Motor neuron (in vitro differentiated cells): Measurements from ENCODE around the gene CSNK1G3. TPM values are rescaled to one million over a fixed set of nuclear protein-coding genes. Genes with fewer than 3 reads are reported as not detected.
A peak's percentile ranks its signal among the peaks of the same experiment; 100 is the strongest.

ENCODE experiments used
- ATAC-seq, 8 experiments: fragments of 200-7000 bp; cut with Tn5 transposase; replicated peaks in 6 of 8; 2 replicates each; pipeline ENCODE4 v1.8.0; 2021; ENCODE audit warnings: mild to moderate bottlenecking in 8 of 8, moderate library complexity in 8 of 8
- H3K27ac ChIP-seq, 2 donors: fragments of 250-450 bp; sonication (Bioruptor Pico); 2 replicates each; pipeline ENCODE4 v1.9.0; 2021; ENCODE audit warnings: antibody characterized with exemption in 2 of 2, mild to moderate bottlenecking in 2 of 2, moderate library complexity in 1 of 2
- H3K4me1 ChIP-seq, 2 donors: fragments of 250-450 bp; sonication (Bioruptor Pico); replicated peaks in 1 of 2; 2 replicates each; pipeline ENCODE4 v1.6.1; 2021; ENCODE audit warnings: antibody characterized with exemption in 2 of 2, mild to moderate bottlenecking in 2 of 2, moderate library complexity in 1 of 2
- H3K4me3 ChIP-seq, 5 donors: fragments of 250-450 bp; sonication (Bioruptor Pico); 2 replicates each; pipeline ENCODE4 v1.9.0; 2021; ENCODE audit warnings: antibody characterized with exemption in 5 of 5, mild to moderate bottlenecking in 5 of 5, moderate library complexity in 4 of 5
- WGBS, 10 experiments: fragments of 450-650 bp; shearing (Covaris generic); methylation state at CpG; one replicate each; pipeline ENCODE4 v1.0.0; 2022; 5-methylcytosine and 5-hydroxymethylcytosine counted together
- in situ Hi-C, 9 experiments: fragments of 400-800 bp; cut with MboI; loops; one replicate each; pipeline ENCODE4 v1.15.0; 2021; ENCODE audit warnings: low sequenced_read_pairs in 9 of 9, low pct_unique_long_range_greater_than_20kb in 2 of 9; ENCODE audit not compliant: unreplicated experiment in 9 of 9
- total RNA-seq, 8 experiments: library from RNA; unstranded; fragments of 300-600 nt; gene quantifications; 2 replicates each; pipeline versions ENCODE4 v1.2.3 to v1.2.4, GENCODE V29; 2022

CSNK1G3 gene
- total RNA-seq, 8 experiments from 2014 or later: 27.0 to 56.9 (median 40.2) TPM

DNA sequence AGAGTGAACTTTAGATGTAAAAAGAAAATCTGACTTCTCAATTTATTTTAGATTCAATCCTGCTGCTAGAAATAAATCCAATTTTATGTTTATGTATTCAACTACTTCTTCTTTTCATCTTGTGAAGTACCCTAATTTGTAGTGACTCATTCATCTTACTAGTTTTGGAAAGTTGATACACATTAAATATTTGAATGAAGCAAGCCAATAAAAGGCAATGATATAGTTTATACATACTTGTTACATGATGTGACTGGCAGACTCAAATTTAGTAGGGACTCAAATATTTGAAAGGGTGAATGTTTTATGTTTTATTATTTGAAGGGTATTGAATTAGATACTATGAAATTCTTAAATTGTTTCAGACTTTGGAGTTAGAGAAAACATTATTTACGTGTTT lies 34.7 kb downstream of the CSNK1G3 start:
- ATAC-seq: no peak
- in situ Hi-C loops: no loop called here
- H3K4me1 ChIP-seq: no peaks in the 10 kb centered on the region
- H3K4me3 ChIP-seq: no peak overlapping the region
- H3K27ac ChIP-seq: no peak overlapping the region
- WGBS, 10 experiments: 70 to 100% (median 100%) methylated on average over 1 of the region's 1 CpG; no CpG with 5 or more reads in 3 of the 10 experiments

DNA sequence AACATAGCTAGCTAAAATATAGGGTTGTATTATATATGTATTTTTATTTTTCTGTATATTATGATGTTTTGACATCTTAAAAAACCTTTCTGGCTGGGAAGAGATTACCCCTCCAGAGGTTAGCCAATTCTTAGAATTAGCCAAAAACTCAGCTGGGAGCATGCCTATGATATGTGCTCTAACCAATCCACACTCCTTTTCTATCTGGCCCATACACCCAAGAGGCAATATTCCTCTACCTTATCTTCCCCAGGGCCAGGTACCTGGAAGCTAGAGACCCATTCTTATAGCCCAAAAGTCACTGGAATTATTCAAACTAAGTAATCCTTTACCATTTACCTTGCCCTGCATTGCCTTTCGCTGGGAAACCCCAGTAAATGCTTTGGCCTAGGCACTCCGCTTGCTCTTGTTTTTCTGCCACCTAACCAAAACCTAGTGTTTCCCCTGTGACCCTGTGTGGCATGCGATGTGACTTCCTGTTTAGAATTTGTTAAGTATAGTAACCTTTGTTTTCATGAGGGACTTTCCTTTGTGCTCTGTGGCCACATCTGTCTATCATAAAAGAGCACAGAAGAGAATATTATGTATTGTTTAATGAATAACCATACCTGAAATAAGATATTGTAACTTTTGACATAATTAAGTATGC lies 37.4 kb downstream of the CSNK1G3 start:
- ATAC-seq: no peak
- Histone ChIP-seq H3K4me1 (no peaks in the 10 kb centered on the region), H3K27ac (no peak overlapping the region), H3K4me3 (no peak overlapping the region)
- 60 to 100% (median 88%) methylated on average over 1 to 3 of the region's 3 CpGs; no CpG with 5 or more reads in 1 of the 10 experiments for WGBS, 10 experiments
- in situ Hi-C loops: no loop called here

DNA sequence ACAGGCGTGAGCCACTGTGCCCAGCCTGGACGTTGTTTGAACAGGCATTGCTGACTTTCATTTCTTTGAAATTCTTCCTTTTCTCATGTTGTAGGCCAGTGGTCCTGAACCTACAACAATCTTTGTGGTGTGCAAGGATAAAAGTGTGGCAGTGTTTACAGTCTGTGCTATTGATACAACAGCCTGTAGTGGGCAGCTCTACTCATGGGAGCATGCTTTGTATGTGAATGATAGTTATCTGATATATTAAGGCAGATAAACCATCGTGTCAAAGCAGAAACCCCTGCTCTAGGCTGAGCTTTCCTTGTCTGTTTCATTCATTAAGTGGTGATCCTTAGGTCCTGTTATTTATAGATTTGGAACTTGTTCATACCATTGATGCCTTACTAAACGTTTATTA lies 42.6 kb downstream of the CSNK1G3 start:
- Histone ChIP-seq H3K4me3 (no peak overlapping the region), H3K27ac (no peak overlapping the region), H3K4me1 (no peaks in the 10 kb centered on the region)
- 43 to 88% (median 84%) methylated on average over 1 to 4 of the region's 4 CpGs; no CpG with 5 or more reads in 2 of the 10 experiments for WGBS, 10 experiments
- in situ Hi-C loops: no loop called here
- ATAC-seq: no peak

DNA sequence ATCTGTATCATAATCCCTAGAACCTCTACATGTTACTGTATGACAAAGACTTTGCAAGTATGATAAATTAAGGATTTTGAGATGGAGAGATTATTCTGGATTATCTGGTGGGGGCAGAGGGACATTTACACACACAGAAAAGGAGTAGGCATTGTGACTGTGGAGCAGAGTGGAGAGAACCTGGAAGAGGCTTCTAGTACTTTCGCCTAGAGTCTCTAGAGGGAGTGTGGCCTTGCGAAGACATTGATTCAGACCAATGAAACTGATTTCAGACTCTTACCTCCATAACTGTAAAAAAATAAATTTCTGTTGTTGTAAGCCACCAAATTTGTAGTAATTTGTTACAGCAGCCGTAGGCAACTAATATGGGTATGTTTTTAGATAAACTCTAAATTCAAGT lies 45.9 kb downstream of the CSNK1G3 start:
- WGBS, 10 experiments: 80 to 100% (median 98%) methylated on average over 1 to 3 of the region's 3 CpGs
- in situ Hi-C loops: no loop called here
- H3K4me1 ChIP-seq: no peaks in the 10 kb centered on the region
- no peak overlapping the region for H3K4me3 ChIP-seq
- ATAC-seq: no peak
- H3K27ac ChIP-seq: no peak overlapping the region

DNA sequence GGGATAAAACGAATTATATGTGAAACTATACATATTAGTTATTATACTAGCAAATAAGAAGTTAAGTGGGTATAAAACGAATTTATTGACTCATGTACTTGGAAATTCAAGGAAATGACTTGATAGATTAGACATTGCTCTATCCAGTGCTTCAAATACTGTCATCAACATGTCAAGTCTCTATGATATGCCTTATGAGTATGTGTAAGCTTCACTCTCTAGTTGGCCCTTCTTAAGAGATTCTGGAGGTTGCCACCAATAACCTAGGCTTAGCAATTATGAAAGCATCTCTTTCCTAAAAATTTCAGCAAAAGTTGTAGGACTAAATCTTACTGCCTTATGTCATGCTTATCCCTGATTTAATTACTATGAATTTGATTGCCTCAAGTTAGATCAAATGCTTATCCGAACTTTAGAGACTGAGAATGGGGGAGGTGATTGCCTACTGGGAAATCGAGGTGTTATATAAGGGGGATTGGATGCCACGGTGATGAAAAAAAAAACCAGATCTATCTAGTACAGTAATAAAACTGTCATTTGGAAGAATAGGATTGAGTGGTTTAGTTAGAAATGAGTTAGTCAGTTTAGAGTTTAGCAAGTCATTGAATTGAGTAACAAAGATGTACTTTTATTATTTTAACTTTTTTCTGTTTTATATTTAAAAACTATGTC lies 46.9 kb downstream of the CSNK1G3 start:
- no peaks in the 10 kb centered on the region for H3K4me1 ChIP-seq
- no peak for ATAC-seq
- H3K27ac ChIP-seq: no peak overlapping the region
- in situ Hi-C loops: no loop called here
- 56 to 95% (median 79%) methylated on average over 2 to 5 of the region's 5 CpGs; no CpG with 5 or more reads in 1 of the 10 experiments for WGBS, 10 experiments
- H3K4me3 ChIP-seq: no peak overlapping the region

- Histone ChIP-seq H3K4me3 (no peak overlapping the region), H3K27ac (no peak overlapping the region), H3K4me1 (no peaks in the 10 kb centered on the region)
- in situ Hi-C loops: no loop called here
- ATAC-seq: no peak
- 29 to 100% (median 85%) methylated on average over 1 of the region's 1 CpG; no CpG with 5 or more reads in 2 of the 10 experiments for WGBS, 10 experiments
Observed at GRCh38 chr5:123559434-123559775, 47.4 kb downstream of the CSNK1G3 start.

GRCh38 chr5:123561230-123561629 lies 49.3 kb downstream of the CSNK1G3 start:
- Histone ChIP-seq H3K4me3 (no peak overlapping the region), H3K4me1 (no peaks in the 10 kb centered on the region), H3K27ac (no peak overlapping the region)
- WGBS, 10 experiments: 80 to 100% (median 100%) methylated on average over 1 of the region's 1 CpG; no CpG with 5 or more reads in 1 of the 10 experiments
- ATAC-seq: no peak
- in situ Hi-C loops: no loop called here

GRCh38 chr5:123571927-123572326 lies 60.0 kb downstream of the CSNK1G3 start:
- peak in 1 of 8 experiments; percentile 26 for ATAC-seq
- Histone ChIP-seq H3K27ac (no peak overlapping the region), H3K4me3 (no peak overlapping the region), H3K4me1 (peaks cover 0 to 4% of the 10 kb centered on the region in 2 donors)
- in situ Hi-C loops: no loop called here

- in situ Hi-C loops: loop anchor here in 1 of 9 experiments (25.0 kb wide), 1 partner anchor 166 kb away; the partner anchor contains the start of gene CEP120
- Histone ChIP-seq H3K4me3 (no peak overlapping the region), H3K27ac (no peak overlapping the region), H3K4me1 (no peaks in the 10 kb centered on the region)
- no peak for ATAC-seq
Observed at GRCh38 chr5:123578390-123578789, 66.4 kb downstream of the CSNK1G3 start.

DNA sequence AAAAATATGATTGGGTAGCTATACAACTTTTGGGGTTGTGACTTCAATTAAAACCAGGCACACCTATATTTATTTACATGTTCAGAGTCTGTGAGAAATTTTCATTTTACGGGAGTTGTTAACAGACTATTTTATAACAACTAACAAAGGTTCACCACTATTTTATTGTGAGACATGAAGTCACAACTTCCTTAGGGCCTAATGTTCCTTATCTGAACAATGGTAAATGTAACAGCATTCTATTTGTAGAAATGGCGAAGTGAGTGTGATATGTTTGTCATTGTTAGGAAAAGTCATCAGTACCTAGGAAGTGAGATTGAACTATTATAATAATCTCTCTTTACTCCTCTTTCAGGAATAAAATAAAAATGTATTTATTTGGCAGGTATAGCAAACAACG lies 67.4 kb downstream of the CSNK1G3 start:
- in situ Hi-C loops: loop anchor here in 1 of 9 experiments (25.0 kb wide), 1 partner anchor 167 kb away; the partner anchor contains the start of gene CEP120
- ATAC-seq: no peak
- no peak overlapping the region for H3K27ac ChIP-seq

DNA sequence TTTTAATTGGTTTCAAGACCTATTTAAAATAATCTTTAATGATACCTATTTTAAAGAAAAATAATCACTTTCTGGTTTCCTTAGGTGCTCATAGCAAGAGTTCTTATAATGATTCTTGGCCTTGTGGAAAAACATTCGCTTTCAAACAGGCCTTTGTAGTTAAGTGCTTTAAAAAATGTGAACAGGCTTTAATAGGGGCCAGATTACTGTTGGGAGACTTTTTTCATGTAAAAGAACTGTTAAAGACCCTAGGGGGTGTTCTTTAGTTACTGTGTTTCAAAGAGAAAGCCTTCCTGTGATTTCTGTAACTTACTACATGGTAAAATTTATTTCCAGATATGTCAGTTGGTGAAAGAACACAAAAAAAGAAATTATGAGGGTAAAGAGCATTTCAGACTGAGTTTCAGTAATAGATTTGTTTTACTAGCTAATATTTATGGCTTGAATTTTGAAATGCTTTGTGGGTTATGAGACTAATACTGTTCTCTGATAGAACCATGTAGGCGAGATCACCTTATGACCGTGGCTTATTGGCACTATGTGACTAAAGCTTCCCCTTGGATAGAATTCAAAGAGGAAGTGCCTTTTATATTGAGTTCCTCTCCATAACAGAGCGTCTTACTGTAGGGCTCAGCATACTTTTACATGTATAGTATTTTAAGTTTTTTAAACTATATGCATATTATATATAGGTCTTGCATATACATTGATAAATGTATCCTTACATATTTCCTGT lies 70.7 kb downstream of the CSNK1G3 start:
- no peak for ATAC-seq
- Histone ChIP-seq H3K27ac (no peak overlapping the region), H3K4me3 (no peak overlapping the region), H3K4me1 (no peaks in the 10 kb centered on the region)
- 40 to 100% (median 81%) methylated on average over 1 to 4 of the region's 4 CpGs; no CpG with 5 or more reads in 1 of the 10 experiments for WGBS, 10 experiments
- in situ Hi-C loops: loop anchor here in 1 of 9 experiments (25.0 kb wide), 1 partner anchor 170 kb away; the partner anchor contains the start of gene CEP120

More for the DNA sequence above, 67.4 kb downstream of the CSNK1G3 start:
- Histone ChIP-seq H3K4me3 (no peak overlapping the region), H3K4me1 (no peaks in the 10 kb centered on the region)
- WGBS, 10 experiments: 71 to 100% (median 100%) methylated on average over 1 to 3 of the region's 3 CpGs

DNA sequence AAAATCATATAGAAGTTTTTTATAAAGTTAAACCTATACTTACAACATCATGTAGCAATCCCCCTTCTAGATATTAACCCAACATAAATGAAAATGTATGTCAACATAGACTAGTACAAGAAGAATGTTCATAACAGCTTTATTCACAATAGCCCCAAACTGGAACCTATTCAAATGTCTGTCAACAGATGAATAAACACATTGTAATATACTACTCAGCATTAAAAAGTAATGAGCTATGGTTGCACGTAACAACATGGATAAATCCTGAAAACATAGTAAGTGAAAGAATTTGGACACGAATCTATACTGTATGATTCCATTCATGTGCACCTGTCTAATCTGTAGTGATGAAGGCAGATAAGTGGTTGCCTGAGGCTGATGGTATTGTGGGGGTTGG lies 73.9 kb downstream of the CSNK1G3 start:
- no peak for ATAC-seq
- 90 to 100% (median 100%) methylated on average over 1 to 2 of the region's 2 CpGs; no CpG with 5 or more reads in 3 of the 10 experiments for WGBS, 10 experiments
- in situ Hi-C loops: loop anchor here in 1 of 9 experiments (25.0 kb wide), 1 partner anchor 174 kb away; the partner anchor contains the start of gene CEP120

DNA sequence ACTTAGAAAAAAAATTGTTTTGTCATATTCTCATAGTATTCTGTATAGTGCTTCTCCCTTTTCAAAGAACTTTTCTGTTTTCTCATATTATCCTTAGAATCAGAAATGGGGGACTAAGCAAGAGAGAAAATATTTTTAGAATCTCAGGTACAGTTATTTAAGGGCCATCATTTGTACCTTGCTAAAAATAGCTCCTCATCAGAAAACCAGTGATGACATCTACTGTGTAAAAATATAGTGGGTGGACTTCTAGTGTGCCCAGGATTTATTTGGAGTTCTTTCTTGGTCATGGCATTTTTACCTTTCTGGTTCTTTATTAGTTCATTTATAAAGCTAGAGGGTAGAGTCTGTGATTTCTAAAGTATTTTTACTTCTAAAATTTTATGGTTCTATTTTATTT lies 82.5 kb downstream of the CSNK1G3 start:
- Histone ChIP-seq H3K4me3 (no peak overlapping the region), H3K27ac (no peak overlapping the region), H3K4me1 (no peaks in the 10 kb centered on the region)
- in situ Hi-C loops: loop anchor here in 1 of 9 experiments (25.0 kb wide), 1 partner anchor 182 kb away; the partner anchor contains the start of gene CEP120
- no peak for ATAC-seq

More for the DNA sequence above, 73.9 kb downstream of the CSNK1G3 start:
- Histone ChIP-seq H3K27ac (no peak overlapping the region), H3K4me3 (no peak overlapping the region), H3K4me1 (no peaks in the 10 kb centered on the region)
